ENCODE measurements around the gene C6orf47. TPM values are rescaled to one million over a fixed set of nuclear protein-coding genes. Genes with fewer than 3 reads are reported as not detected.

Gene C6orf47
- total and polyA plus RNA-seq, 7 donors = 13.5 to 36.0 (median 19.4) TPM

GRCh38 chr6:31691564-31692108 is 31.1 kb upstream of the C6orf47 start:
- TF ChIP-seq, protein P1, sequence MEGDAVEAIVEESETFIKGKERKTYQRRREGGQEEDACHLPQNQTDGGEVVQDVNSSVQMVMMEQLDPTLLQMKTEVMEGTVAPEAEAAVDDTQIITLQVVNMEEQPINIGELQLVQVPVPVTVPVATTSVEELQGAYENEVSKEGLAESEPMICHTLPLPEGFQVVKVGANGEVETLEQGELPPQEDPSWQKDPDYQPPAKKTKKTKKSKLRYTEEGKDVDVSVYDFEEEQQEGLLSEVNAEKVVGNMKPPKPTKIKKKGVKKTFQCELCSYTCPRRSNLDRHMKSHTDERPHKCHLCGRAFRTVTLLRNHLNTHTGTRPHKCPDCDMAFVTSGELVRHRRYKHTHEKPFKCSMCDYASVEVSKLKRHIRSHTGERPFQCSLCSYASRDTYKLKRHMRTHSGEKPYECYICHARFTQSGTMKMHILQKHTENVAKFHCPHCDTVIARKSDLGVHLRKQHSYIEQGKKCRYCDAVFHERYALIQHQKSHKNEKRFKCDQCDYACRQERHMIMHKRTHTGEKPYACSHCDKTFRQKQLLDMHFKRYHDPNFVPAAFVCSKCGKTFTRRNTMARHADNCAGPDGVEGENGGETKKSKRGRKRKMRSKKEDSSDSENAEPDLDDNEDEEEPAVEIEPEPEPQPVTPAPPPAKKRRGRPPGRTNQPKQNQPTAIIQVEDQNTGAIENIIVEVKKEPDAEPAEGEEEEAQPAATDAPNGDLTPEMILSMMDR (IDR thresholded peaks at IDR 0.05) = no peak
- Histone ChIP-seq H3K4me1 (no peaks in the 10 kb centered on the region), H3K4me3 (no peak overlapping the region), H3K36me3 (ENCODE audit: insufficient read depth in 1 of 2, low read depth in 1 of 2) (peaks cover 12 to 100% of the 10 kb centered on the region in 2 donors), H3K27ac (no peak overlapping the region), H3K9me3 (no peaks in the 10 kb centered on the region), H3K27me3 (ENCODE audit: insufficient read depth in 3 of 3, low read length in 2 of 3) (no peaks in the 10 kb centered on the region)
- WGBS, 3 donors = 94 to 96% (median 94%) methylated on average over 12 of the region's 12 CpGs
- intact Hi-C loops (cut with DNase I) = no loop called here
- ATAC-seq = no peak
- no peak for DNase-seq

- no peak overlapping the region for H3K27ac ChIP-seq
- intact Hi-C loops (cut with DNase I) = no loop called here
- H3K9me3 ChIP-seq = no peaks in the 10 kb centered on the region
- no peaks in the 10 kb centered on the region for H3K27me3 ChIP-seq (ENCODE audit: insufficient read depth in 3 of 3, low read length in 2 of 3)
- ATAC-seq (no peak), DNase-seq (no peak)
- peaks cover 12 to 100% of the 10 kb centered on the region in 2 donors for H3K36me3 ChIP-seq (ENCODE audit: insufficient read depth in 1 of 2, low read depth in 1 of 2)
- H3K4me1 ChIP-seq = no peaks in the 10 kb centered on the region
- WGBS, 3 donors = 90 to 92% (median 90%) methylated on average over 6 of the region's 6 CpGs
- TF ChIP-seq, protein P1 (IDR thresholded peaks at IDR 0.05) = no peak
- H3K4me3 ChIP-seq = no peak overlapping the region
These were observed 30.5 kb upstream of the C6orf47 start for GRCh38 chr6:31691078-31691463.

- DNase-seq (no peak), ATAC-seq (no peak)
- no peaks in the 10 kb centered on the region for H3K9me3 ChIP-seq
- H3K27me3 ChIP-seq (ENCODE audit: insufficient read depth in 3 of 3, low read length in 2 of 3) = no peaks in the 10 kb centered on the region
- TF ChIP-seq, protein P1 (IDR thresholded peaks at IDR 0.05) = no peak
- peaks cover 12 to 100% of the 10 kb centered on the region in 2 donors for H3K36me3 ChIP-seq (ENCODE audit: insufficient read depth in 1 of 2, low read depth in 1 of 2)
- intact Hi-C loops (cut with DNase I) = no loop called here
- WGBS, 3 donors = 68 to 79% (median 68%) methylated on average over 10 of the region's 10 CpGs
- no peak overlapping the region for H3K4me3 ChIP-seq
- H3K4me1 ChIP-seq = no peaks in the 10 kb centered on the region
- no peak overlapping the region for H3K27ac ChIP-seq
These were observed 29.9 kb upstream of the C6orf47 start for GRCh38 chr6:31690231-31691077.

- ATAC-seq = no peak
- Histone ChIP-seq H3K4me1 (no peaks in the 10 kb centered on the region), H3K4me3 (no peak overlapping the region), H3K27me3 (ENCODE audit: insufficient read depth in 3 of 3, low read length in 2 of 3) (no peaks in the 10 kb centered on the region), H3K36me3 (ENCODE audit: insufficient read depth in 1 of 2, low read depth in 1 of 2) (peaks cover 12 to 98% of the 10 kb centered on the region in 2 donors), H3K27ac (no peak overlapping the region), H3K9me3 (no peaks in the 10 kb centered on the region)
- WGBS, 3 donors = 76 to 81% (median 81%) methylated on average over 11 of the region's 11 CpGs
- no peak for DNase-seq
- intact Hi-C loops (cut with DNase I) = loop anchor here (10.0 kb wide), 2 partner anchors 175 to 195 kb away; partner anchors contain the start of gene NEU1 (in 1 of the 2)
- TF ChIP-seq, protein P1 (IDR thresholded peaks at IDR 0.05) = no peak
These were observed 28.9 kb upstream of the C6orf47 start for GRCh38 chr6:31689249-31690110.
